Measurements from ENCODE around the gene TTC9B. TPM values are rescaled to one million over a fixed set of nuclear protein-coding genes. Genes with fewer than 3 reads are reported as not detected.

TTC9B gene
- total and polyA plus RNA-seq, 2 of the 13 experiments (the other 11 are each of a cell fraction or from before 2014, with no cell fraction given): not detected

- TF ChIP-seq EHMT2 (IDR thresholded peaks at IDR 0.05; ENCODE audit: borderline replicate concordance, low read depth, low read length) (no peak), ZNF770 (CRISPR knock-in tag; IDR thresholded peaks at IDR 0.05) (peak; percentile 46; the same call in 1 of the 2 replicates), ZNF367 (CRISPR knock-in tag; IDR thresholded peaks at IDR 0.05; ENCODE audit: borderline replicate concordance) (no peak), FOXM1 (CRISPR knock-in tag; IDR thresholded peaks at IDR 0.05) (no peak), PAWR (CRISPR knock-in tag; IDR thresholded peaks at IDR 0.05; ENCODE audit: borderline replicate concordance) (no peak), ZBTB40 (IDR thresholded peaks at IDR 0.05) (no peak), ZBTB40 (CRISPR knock-in tag; IDR thresholded peaks at IDR 0.05) (peak; percentile 71), KLF13 (CRISPR knock-in tag; IDR thresholded peaks at IDR 0.05) (no peak), CCDC6 (CRISPR knock-in tag; IDR thresholded peaks at IDR 0.05) (0 out of 2 replicates have a peak, but pooled peaks have one; percentile 22), TERF1 (CRISPR knock-in tag; IDR thresholded peaks at IDR 0.05) (0 out of 2 replicates have a peak, but pooled peaks have one; percentile 37), CBX5 (CRISPR knock-in tag; IDR thresholded peaks at IDR 0.05; ENCODE audit: borderline replicate concordance) (peak; percentile 57; the same call in 1 of the 2 replicates), PAX8 (CRISPR knock-in tag; IDR thresholded peaks at IDR 0.05; ENCODE audit: borderline replicate concordance) (0 out of 2 replicates have a peak, but pooled peaks have one; percentile 50), SIN3A (IDR thresholded peaks at IDR 0.05; ENCODE audit: borderline replicate concordance, low read depth, low read length) (peak; percentile 30; the same call in 1 of the 2 replicates), KDM6A (CRISPR knock-in tag; IDR thresholded peaks at IDR 0.05; ENCODE audit: low read depth) (no peak), ELF4 (CRISPR knock-in tag; IDR thresholded peaks at IDR 0.05; ENCODE audit: borderline replicate concordance) (no peak)
These were observed 27.0 kb downstream of the TTC9B start, which contains the start of gene MAP3K10 (continued) for GRCh38 chr19:40190891-40191835.
